ENCODE measurements around the gene FOSL2.

- TF ChIP-seq CTCF (IDR thresholded peaks at IDR 0.05 in 8 of 11, conservative IDR thresholded peaks at IDR 0.05 in 3 of 11) (no peak), POLR2A (IDR thresholded peaks at IDR 0.05) (no peak), POLR2AphosphoS5 (IDR thresholded peaks at IDR 0.05) (no peak)
Observed at GRCh38 chr2:28407976-28408690, 15.5 kb downstream of the FOSL2 start.

All from spleen (tissue), 7 donors.